HCEC 1CT (cell line): Measurements from ENCODE around the gene KRTAP1-5.
"Not testable (repeated sequence)": the region's sequence is repeated elsewhere in the genome, so short reads cannot be mapped to it uniquely, and the experiment has no call there.

Source experiments
- DNase-seq: peaks from one replicate; pipeline ENCODE4 v3.0.0-alpha.2; 2017

The KRTAP1-5 gene

GRCh38 chr17:41002814-41003213, 24.2 kb downstream of the KRTAP1-5 start:
- DNase-seq = peak; percentile 74

GRCh38 chr17:41001795-41002194, 25.2 kb downstream of the KRTAP1-5 start:
- DNase-seq = no peak

- DNase-seq = not testable (repeated sequence)
Observed at GRCh38 chr17:40999563-40999962, 27.4 kb downstream of the KRTAP1-5 start, which contains the start of gene KRTAP3-2. Gene KRTAP3-2 (minus strand): TSS chr17:40999906. CDS start chr17:40999853, 53 bp downstream.

- DNase-seq = no peak
Observed at GRCh38 chr17:40997361-40997760, 29.6 kb downstream of the KRTAP1-5 start.

GRCh38 chr17:40996829-40997228, 30.2 kb downstream of the KRTAP1-5 start:
- DNase-seq = peak; percentile 9

GRCh38 chr17:40995116-40995515, 31.9 kb downstream of the KRTAP1-5 start:
- no peak for DNase-seq

GRCh38 chr17:40993839-40994238, 33.2 kb downstream of the KRTAP1-5 start, which contains the start of gene KRTAP3-3:
Gene KRTAP3-3 (minus strand): TSS chr17:40994164. CDS start chr17:40994097, 67 bp downstream.
- DNase-seq = no peak

- no peak for DNase-seq
Observed at GRCh38 chr17:40993084-40993483, 33.9 kb downstream of the KRTAP1-5 start.

- no peak for DNase-seq
Observed at GRCh38 chr17:40992666-40993065, 34.3 kb downstream of the KRTAP1-5 start.

GRCh38 chr17:40986920-40987319, 40.1 kb downstream of the KRTAP1-5 start:
- no peak for DNase-seq

GRCh38 chr17:40984226-40984625, 42.8 kb downstream of the KRTAP1-5 start, which contains the start of gene KRT40:
Gene KRT40 (minus strand): TSS chr17:40984326. CDS start chr17:40984273, 53 bp downstream.
- no peak for DNase-seq

- DNase-seq = no peak
Observed at GRCh38 chr17:40981115-40981514, 45.9 kb downstream of the KRTAP1-5 start.

GRCh38 chr17:40980596-40980995, 46.4 kb downstream of the KRTAP1-5 start:
- DNase-seq = no peak

GRCh38 chr17:40980117-40980516, 46.9 kb downstream of the KRTAP1-5 start:
- DNase-seq = no peak

- DNase-seq = no peak
Observed at GRCh38 chr17:40978575-40979151, 48.3 kb downstream of the KRTAP1-5 start.
